Endothelial cell of umbilical vein (primary cell): ENCODE data around the gene GLT8D1. TPM values are rescaled to one million over a fixed set of nuclear protein-coding genes. Genes with fewer than 3 reads are reported as not detected.

ENCODE experiments used
- BruUV-seq: library from RNA; stranded (reverse); fragments of 400-500 nt; replicated peaks from 2 replicates; lab custom pipeline; 2021; lab: Mats Ljungman, UMichigan
- CTCF ChIA-PET: fragments of 300-600, 350-600 bp; sonication (Branson Sonifier 250); formaldehyde crosslinking; loops from one replicate; lab custom pipeline; 2021; ENCODE audit warnings: antibody characterized with exemption, inconsistent platforms; lab: Charles Lee
- POLR2A ChIA-PET: fragments of 300-600, 350-600 bp; sonication (Branson Sonifier 250); formaldehyde crosslinking; loops from one replicate; lab custom pipeline; 2021; ENCODE audit warnings: antibody characterized with exemption, inconsistent platforms; lab: Charles Lee
- DNase-seq: peaks from one replicate; pipeline ENCODE4 v3.0.0-alpha.2; 2011; ENCODE audit warnings: low read depth, low spot score
- FAIRE-seq: peaks from 2 replicates; lab custom pipeline; 2011; peaks lifted over from hg19 to GRCh38; lab: Jason Lieb, UNC
- H2AFZ ChIP-seq: 2 replicates; pipeline ENCODE4 v1.6.0; 2012; ENCODE audit warnings: low read depth, low read length, control low read depth, inconsistent platforms
- H3K27ac ChIP-seq: 2 replicates; pipeline ENCODE4 v1.5.1; 2011; ENCODE audit warnings: low read depth, mild to moderate bottlenecking, control low read depth, low read length, moderate library complexity; ENCODE audit not compliant: insufficient read depth
- H3K27me3 ChIP-seq, 2 experiments: 2 replicates each; pipeline versions ENCODE4 v1.6.0 to v1.6.1; 2011; ENCODE audit warnings: low read length in 2 of 2, mixed read lengths in 1 of 2; ENCODE audit not compliant: control insufficient read depth in 2 of 2, insufficient read depth in 2 of 2
- H3K36me3 ChIP-seq, 2 experiments: 2 replicates in 1 of 2; 3 replicates in 1 of 2; pipeline ENCODE4 v1.5.1; 2011; ENCODE audit warnings: low read length in 2 of 2, mild to moderate bottlenecking in 1 of 2, moderate library complexity in 1 of 2; ENCODE audit not compliant: control insufficient read depth in 2 of 2, insufficient read depth in 2 of 2; ENCODE audit errors: extremely low read depth in 1 of 2
- H3K4me1 ChIP-seq: 3 replicates; pipeline ENCODE4 v1.5.1; 2011; ENCODE audit warnings: mild to moderate bottlenecking, low read length; ENCODE audit not compliant: control insufficient read depth, insufficient read depth; ENCODE audit errors: extremely low read depth
- H3K4me2 ChIP-seq: 2 replicates; pipeline ENCODE4 v1.6.1; 2011; ENCODE audit warnings: low read length, control low read depth, mixed read lengths; ENCODE audit not compliant: insufficient read depth
- H3K4me3 ChIP-seq, 3 experiments: fragments of 200-600 bp in 1 of 3; sonication (generic), shearing (Covaris generic) in 1 of 3; replicated peaks in 1 of 3; 2 replicates each; pipeline ENCODE4 v1.5.1; 2011 to 2016; ENCODE audit warnings: control low read depth in 3 of 3, low read length in 3 of 3, mild to moderate bottlenecking in 2 of 3, inconsistent platforms in 1 of 3, low read depth in 1 of 3, moderate library complexity in 1 of 3; ENCODE audit not compliant: insufficient read depth in 1 of 3
- H3K79me2 ChIP-seq: 2 replicates; pipeline ENCODE4 v1.6.0; 2012; ENCODE audit warnings: low read length, inconsistent platforms; ENCODE audit not compliant: control insufficient read depth, insufficient read depth
- H3K9ac ChIP-seq: replicated peaks from 2 replicates; pipeline ENCODE3; 2011; ENCODE audit warnings: low read length, control low read depth; ENCODE audit not compliant: insufficient read depth; ENCODE audit errors: extremely low read depth
- H3K9me1 ChIP-seq: replicated peaks from 3 replicates; pipeline ENCODE4 v1.6.0; 2011; ENCODE audit warnings: mild to moderate bottlenecking, low read length; ENCODE audit not compliant: control insufficient read depth, insufficient read depth; ENCODE audit errors: extremely low read depth
- H3K9me3 ChIP-seq: replicated peaks from 2 replicates; pipeline ENCODE4 v1.5.1; 2012; ENCODE audit warnings: low read length, inconsistent platforms; ENCODE audit not compliant: control insufficient read depth, insufficient read depth
- H4K20me1 ChIP-seq: replicated peaks from 2 replicates; pipeline ENCODE3; 2011; ENCODE audit warnings: mild to moderate bottlenecking, low read length; ENCODE audit not compliant: control insufficient read depth, insufficient read depth; ENCODE audit errors: extremely low read depth
- CTCF ChIP-seq, 2 donors: IDR thresholded peaks; 1 replicate in 1 of 2; 2 replicates in 1 of 2; pipeline ENCODE4 v1.5.1; 2011; ENCODE audit warnings: low read length in 2 of 2, mild to moderate bottlenecking in 2 of 2, moderate library complexity in 2 of 2, control low read depth in 1 of 2, inconsistent platforms in 1 of 2, low read depth in 1 of 2; ENCODE audit not compliant: insufficient read depth in 1 of 2; ENCODE audit errors: extremely low read depth in 1 of 2
- EZH2 ChIP-seq: IDR thresholded peaks from 2 replicates; pipeline ENCODE4 v1.6.1; 2012; ENCODE audit warnings: borderline replicate concordance, low read depth, mild to moderate bottlenecking, moderate library complexity, low read length, inconsistent platforms; ENCODE audit not compliant: severe bottlenecking
- FOS ChIP-seq: IDR thresholded peaks from 2 replicates; pipeline ENCODE4 v1.6.1; 2011; ENCODE audit warnings: mild to moderate bottlenecking, low read length, moderate library complexity, borderline replicate concordance; ENCODE audit not compliant: insufficient read depth
- GATA2 ChIP-seq: IDR thresholded peaks from 2 replicates; pipeline ENCODE4 v1.7.0; 2011; ENCODE audit warnings: low read depth, mild to moderate bottlenecking, moderate library complexity, mixed read lengths, low read length; ENCODE audit not compliant: insufficient read length, insufficient read depth
- JUN ChIP-seq: IDR thresholded peaks from 2 replicates; pipeline ENCODE4 v1.6.1; 2011; ENCODE audit warnings: borderline replicate concordance, low read depth; ENCODE audit not compliant: insufficient read length, insufficient read depth
- MAX ChIP-seq: IDR thresholded peaks from 2 replicates; pipeline ENCODE4 v1.6.1; 2011; ENCODE audit not compliant: insufficient read depth, insufficient read length
- MYC ChIP-seq: IDR thresholded peaks from one replicate; pipeline ENCODE4 v1.6.1; 2011; ENCODE audit warnings: mild to moderate bottlenecking, low read depth, low read length
- POLR2A ChIP-seq: IDR thresholded peaks from 2 replicates; pipeline ENCODE4 v1.6.1; 2012; ENCODE audit warnings: low read depth, mild to moderate bottlenecking, control low read depth, low read length
- POLR2AphosphoS5 ChIP-seq: IDR thresholded peaks from 2 replicates; pipeline ENCODE4 v1.6.1; 2012; ENCODE audit warnings: low read depth, mild to moderate bottlenecking, control low read depth, low read length, moderate library complexity; ENCODE audit not compliant: insufficient read depth
- dilution Hi-C: fragments of 300-500 bp; cut with MboI; formaldehyde crosslinking; loops from one replicate; pipeline ENCODE4 v1.15.0; 2019; ENCODE audit warnings: low sequenced_read_pairs; ENCODE audit not compliant: extremely low pct_ligation_motif_present
- intact Hi-C: fragments of 100-400 bp; cut with micrococcal nuclease; formaldehyde crosslinking; loops from one replicate; pipeline ENCODE4 v1.10.0; 2022
- polyA plus RNA-seq, 4 experiments: library from polyadenylated mRNA; depleted of rRNA in 3 of 4; stranded (reverse) in 3 of 4; unstranded in 1 of 4; fragments of >200 nt; gene quantifications; 2 replicates each; pipeline versions ENCODE4 v1.2.1 to v1.2.3, GENCODE V29; 2011 to 2012; ENCODE audit warnings: missing spikeins in 1 of 4
- total RNA-seq: library from RNA; stranded (reverse); gene quantifications from 2 replicates; pipeline ENCODE4 v1.2.3, GENCODE V29; 2021

The GLT8D1 gene
- total and polyA plus RNA-seq, 2 donors (not counting 3 experiments of a cell fraction or from before 2014, with no cell fraction given) = 63.7 to 73.5 TPM

GRCh38 chr3:52721002-52721729 lies 15.6 kb upstream of the GLT8D1 start:
- no peak overlapping the region for H3K4me3 ChIP-seq
- no peak overlapping the region for H3K27ac ChIP-seq
- H3K4me2 ChIP-seq = no peak overlapping the region
- H3K4me1 ChIP-seq = no peaks in the 10 kb centered on the region
- CTCF ChIA-PET = no interaction called here
- H2AFZ ChIP-seq = no peak overlapping the region
- DNase-seq = no peak
- H3K9ac ChIP-seq = no peak overlapping the region
- FAIRE-seq = no peak
- intact Hi-C loops (no loop called here), dilution Hi-C loops (no loop called here)
- peaks cover 0 to 3% of the 10 kb centered on the region in 2 experiments for H3K36me3 ChIP-seq
- no peaks in the 10 kb centered on the region for H3K9me1 ChIP-seq
- BruUV-seq = no TSS peak
- no peaks in the 10 kb centered on the region for H3K79me2 ChIP-seq
- no peaks in the 10 kb centered on the region for H3K27me3 ChIP-seq
- no peaks in the 10 kb centered on the region for H4K20me1 ChIP-seq
- H3K9me3 ChIP-seq = no peaks in the 10 kb centered on the region
- POLR2A ChIA-PET = no interaction called here
- TF ChIP-seq POLR2A (no peak), EZH2 (no peak), MAX (no peak), MYC (no peak), POLR2AphosphoS5 (no peak), GATA2 (no peak), JUN (no peak), CTCF (IDR thresholded peaks at IDR 0.05; ENCODE audit: extremely low read depth in 1 of 2, insufficient read depth in 1 of 2, low read depth in 1 of 2, low read length in 2 of 2) (no peak), FOS (no peak)
